ENCODE data around the gene CEBPB. TPM values are rescaled to one million over a fixed set of nuclear protein-coding genes. Genes with fewer than 3 reads are reported as not detected.
"Not testable (repeated sequence)": the region's sequence is repeated elsewhere in the genome, so short reads cannot be mapped to it uniquely, and the experiment has no call there.

The CEBPB gene
- total RNA-seq, 4 donors from 2014 or later = 202 to 524 (median 275) TPM

DNA sequence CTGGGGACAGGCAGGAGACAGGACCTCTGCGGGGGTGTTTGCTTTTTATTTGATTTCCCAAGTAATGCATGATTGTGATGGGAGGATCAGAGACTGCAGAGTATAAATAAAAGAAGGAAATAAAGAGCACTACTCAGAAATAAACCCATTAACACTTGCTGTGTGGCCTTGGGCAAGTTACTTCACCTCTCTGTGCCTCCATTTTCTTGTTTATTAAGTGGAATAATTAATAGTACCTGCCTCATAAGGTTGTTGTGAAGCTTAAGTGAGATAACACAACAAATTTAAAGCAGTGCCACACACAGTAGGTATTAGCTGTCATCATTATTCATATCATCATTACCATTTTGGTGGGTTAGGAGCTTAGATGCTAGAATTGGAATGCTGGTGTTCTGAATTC is 8.1 kb downstream of the CEBPB start:
- TF ChIP-seq, protein P1, sequence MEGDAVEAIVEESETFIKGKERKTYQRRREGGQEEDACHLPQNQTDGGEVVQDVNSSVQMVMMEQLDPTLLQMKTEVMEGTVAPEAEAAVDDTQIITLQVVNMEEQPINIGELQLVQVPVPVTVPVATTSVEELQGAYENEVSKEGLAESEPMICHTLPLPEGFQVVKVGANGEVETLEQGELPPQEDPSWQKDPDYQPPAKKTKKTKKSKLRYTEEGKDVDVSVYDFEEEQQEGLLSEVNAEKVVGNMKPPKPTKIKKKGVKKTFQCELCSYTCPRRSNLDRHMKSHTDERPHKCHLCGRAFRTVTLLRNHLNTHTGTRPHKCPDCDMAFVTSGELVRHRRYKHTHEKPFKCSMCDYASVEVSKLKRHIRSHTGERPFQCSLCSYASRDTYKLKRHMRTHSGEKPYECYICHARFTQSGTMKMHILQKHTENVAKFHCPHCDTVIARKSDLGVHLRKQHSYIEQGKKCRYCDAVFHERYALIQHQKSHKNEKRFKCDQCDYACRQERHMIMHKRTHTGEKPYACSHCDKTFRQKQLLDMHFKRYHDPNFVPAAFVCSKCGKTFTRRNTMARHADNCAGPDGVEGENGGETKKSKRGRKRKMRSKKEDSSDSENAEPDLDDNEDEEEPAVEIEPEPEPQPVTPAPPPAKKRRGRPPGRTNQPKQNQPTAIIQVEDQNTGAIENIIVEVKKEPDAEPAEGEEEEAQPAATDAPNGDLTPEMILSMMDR (IDR thresholded peaks at IDR 0.05) = no peak
- TF ChIP-seq EP300 (IDR thresholded peaks at IDR 0.05) = no peak
- no peak for TF ChIP-seq POLR2A (IDR thresholded peaks at IDR 0.05)
- Histone ChIP-seq H3K27me3 (no peaks in the 10 kb centered on the region), H3K9me3 (peaks cover 0 to 7% (median 0%) of the 10 kb centered on the region in 4 donors), H3K27ac (peak overlapping the region in 2 of 4 donors; percentile 50 to 56), H3K36me3 (peaks cover 1 to 33% (median 2%) of the 10 kb centered on the region in 3 donors), H3K4me3 (no peak overlapping the region), H3K4me1 (peaks cover 0 to 32% (median 7%) of the 10 kb centered on the region in 4 donors)
- DNase-seq (ENCODE audit: low spot score in 2 of 2) = no peak
- WGBS, 2 donors = 79 to 83% methylated on average over 1 of the region's 1 CpG

DNA sequence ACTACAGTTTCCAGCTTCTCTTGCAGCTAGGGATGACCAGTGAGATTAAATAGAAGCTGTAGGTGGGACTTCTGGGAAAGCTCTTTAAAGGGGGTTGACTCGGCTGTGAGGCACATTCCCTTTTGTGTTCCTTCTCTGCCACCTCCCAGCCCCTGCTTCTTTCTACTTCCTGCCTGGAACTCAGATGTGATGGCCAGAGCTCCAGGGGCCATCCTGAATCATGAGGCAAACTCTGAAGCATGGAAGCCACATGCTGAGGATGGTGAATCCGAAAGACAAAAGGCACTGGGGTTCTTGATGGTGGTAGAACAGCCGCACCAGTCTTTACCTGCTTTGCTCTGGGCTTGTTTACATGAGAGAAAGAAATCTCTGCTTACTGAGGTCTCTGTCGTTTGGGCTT is 9.1 kb downstream of the CEBPB start:
- WGBS, 2 donors = 88 to 90% methylated on average over 4 of the region's 4 CpGs
- Histone ChIP-seq H3K36me3 (peaks cover 0 to 25% (median 0%) of the 10 kb centered on the region in 3 donors), H3K27me3 (no peaks in the 10 kb centered on the region), H3K4me3 (no peak overlapping the region), H3K9me3 (peaks cover 0 to 10% (median 0%) of the 10 kb centered on the region in 4 donors), H3K4me1 (peaks cover 0 to 23% (median 2%) of the 10 kb centered on the region in 4 donors), H3K27ac (no peak overlapping the region)
- TF ChIP-seq, protein P1 (IDR thresholded peaks at IDR 0.05) = no peak
- TF ChIP-seq EP300 (IDR thresholded peaks at IDR 0.05) = no peak
- TF ChIP-seq POLR2A (IDR thresholded peaks at IDR 0.05) = no peak
- DNase-seq (ENCODE audit: low spot score in 2 of 2) = no peak

DNA sequence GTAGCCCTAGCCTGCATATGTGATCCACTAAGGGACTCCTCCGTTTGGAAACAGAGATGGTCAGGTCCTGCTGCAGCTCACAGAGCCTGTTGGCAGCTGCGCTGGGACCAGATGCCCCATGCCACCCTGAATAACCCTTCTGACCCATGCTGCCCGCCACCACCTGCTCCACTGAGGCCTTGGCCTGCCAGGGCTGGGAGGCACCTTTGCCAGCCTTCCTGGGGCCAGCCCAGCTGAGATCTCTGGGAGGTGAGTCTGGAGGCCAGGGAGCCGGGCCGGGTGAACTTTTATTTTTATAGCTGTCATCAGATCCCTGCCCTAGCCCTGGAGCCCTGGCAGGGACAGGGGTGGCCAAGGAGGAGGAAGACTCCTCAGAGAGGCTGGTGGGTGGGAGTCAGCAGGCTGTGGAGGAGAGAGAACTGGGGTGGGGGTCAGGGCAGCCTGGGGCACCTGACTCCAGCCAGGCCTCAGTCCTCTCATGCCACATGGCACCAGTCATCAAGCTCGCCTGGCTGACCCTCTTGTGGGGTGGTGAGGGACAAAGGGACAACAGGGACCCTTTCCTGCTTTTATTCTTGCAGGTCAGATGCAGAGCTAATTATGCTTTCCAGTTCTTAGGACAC is 10.0 kb downstream of the CEBPB start:
- H3K36me3 ChIP-seq = peaks cover 0 to 19% (median 0%) of the 10 kb centered on the region in 3 donors
- no peaks in the 10 kb centered on the region for H3K27me3 ChIP-seq
- peaks cover 0 to 16% (median 0%) of the 10 kb centered on the region in 4 donors for H3K4me1 ChIP-seq
- no peak overlapping the region for H3K4me3 ChIP-seq
- DNase-seq (ENCODE audit: low spot score in 2 of 2) = no peak
- 85 to 90% methylated on average over 6 of the region's 6 CpGs for WGBS, 2 donors
- no peak for TF ChIP-seq POLR2A (IDR thresholded peaks at IDR 0.05)
- TF ChIP-seq, protein P1 (IDR thresholded peaks at IDR 0.05) = no peak
- TF ChIP-seq EP300 (IDR thresholded peaks at IDR 0.05) = no peak
- no peak overlapping the region for H3K27ac ChIP-seq
- peaks cover 0 to 10% (median 0%) of the 10 kb centered on the region in 4 donors for H3K9me3 ChIP-seq

DNA sequence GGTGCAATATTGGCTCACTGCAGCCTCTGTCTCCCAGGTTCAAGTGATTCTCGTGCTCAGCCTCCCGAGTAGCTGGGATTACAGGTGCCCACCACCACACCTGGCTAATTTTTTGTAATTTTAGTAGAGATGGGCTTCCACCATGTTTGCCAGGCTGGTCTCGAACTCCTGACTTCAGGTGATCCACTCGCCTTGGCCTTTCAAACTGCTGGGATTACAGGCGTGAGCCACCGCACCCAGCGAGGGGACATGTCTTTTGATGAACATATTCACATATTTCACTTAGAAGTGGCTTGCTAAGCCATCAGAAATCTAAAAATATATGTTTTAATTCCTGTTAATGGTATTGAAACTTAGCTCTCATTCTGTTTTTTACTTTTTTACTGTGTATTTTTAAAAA is 11.1 kb downstream of the CEBPB start:
- not testable (repeated sequence) for H3K27me3 ChIP-seq; H3K4me3 ChIP-seq; H3K27ac ChIP-seq; H3K9me3 ChIP-seq; DNase-seq (ENCODE audit: low spot score in 2 of 2)
- WGBS, 2 donors = 93 to 97% methylated on average over 7 of the region's 7 CpGs
- Histone ChIP-seq H3K4me1 (peaks cover 0 to 15% (median 0%) of the 10 kb centered on the region in 4 donors), H3K36me3 (peaks cover 0 to 19% (median 0%) of the 10 kb centered on the region in 3 donors)

DNA sequence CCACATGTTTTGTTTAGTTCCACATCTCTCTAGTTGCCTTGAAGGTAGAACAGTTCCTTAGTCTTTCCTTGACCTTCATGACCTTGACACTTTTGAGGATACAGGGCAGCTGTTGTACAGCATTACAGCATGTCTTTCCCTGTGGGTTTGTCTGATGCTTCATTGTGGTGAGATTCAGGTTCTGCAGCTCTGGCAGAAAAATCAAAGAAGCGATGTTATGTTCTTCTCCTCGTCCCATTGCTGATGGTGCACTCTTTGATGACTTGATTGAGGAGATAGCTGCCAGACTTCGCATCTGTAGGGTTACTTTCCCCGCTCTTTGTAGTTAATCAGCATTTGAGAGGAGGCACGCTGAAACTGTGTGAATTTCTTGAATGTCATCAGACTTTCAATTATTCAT is 12.0 kb downstream of the CEBPB start:
- no peak overlapping the region for H3K4me3 ChIP-seq
- H3K27ac ChIP-seq = no peak overlapping the region
- H3K36me3 ChIP-seq = peaks cover 0 to 19% (median 0%) of the 10 kb centered on the region in 3 donors
- no peaks in the 10 kb centered on the region for H3K27me3 ChIP-seq
- peaks cover 0 to 6% (median 0%) of the 10 kb centered on the region in 4 donors for H3K4me1 ChIP-seq
- H3K9me3 ChIP-seq = peaks cover 0 to 10% (median 0%) of the 10 kb centered on the region in 4 donors
- 85 to 89% methylated on average over 5 of the region's 5 CpGs for WGBS, 2 donors
- no peak for DNase-seq (ENCODE audit: low spot score in 2 of 2)
- TF ChIP-seq, protein P1 (IDR thresholded peaks at IDR 0.05) = no peak
- TF ChIP-seq EP300 (IDR thresholded peaks at IDR 0.05) (no peak), POLR2A (IDR thresholded peaks at IDR 0.05) (no peak)

All from tibial nerve (tissue), 4 donors.